AG09309 (cell line): Measurements from ENCODE around the gene GOT2.
"Not testable (repeated sequence)": the region's sequence is repeated elsewhere in the genome, so short reads cannot be mapped to it uniquely, and the experiment has no call there.

Source experiments
- DNase-seq: peaks from one replicate; pipeline ENCODE4 v3.0.0-alpha.2; 2010; ENCODE audit warnings: low read depth
- H3K4me3 ChIP-seq: 2 replicates; pipeline ENCODE4 v1.5.1; 2011; ENCODE audit warnings: mild to moderate bottlenecking, low read depth, low read length, moderate library complexity; ENCODE audit not compliant: control insufficient read depth
- TF ChIP-seq, protein P1 (sequence below): IDR thresholded peaks from 2 replicates; pipeline ENCODE4 v1.5.1; 2011; ENCODE audit warnings: mild to moderate bottlenecking, low read depth, low read length, inconsistent platforms; ENCODE audit not compliant: insufficient read depth, control insufficient read depth; ENCODE audit errors: missing control alignments

The GOT2 gene

DNA sequence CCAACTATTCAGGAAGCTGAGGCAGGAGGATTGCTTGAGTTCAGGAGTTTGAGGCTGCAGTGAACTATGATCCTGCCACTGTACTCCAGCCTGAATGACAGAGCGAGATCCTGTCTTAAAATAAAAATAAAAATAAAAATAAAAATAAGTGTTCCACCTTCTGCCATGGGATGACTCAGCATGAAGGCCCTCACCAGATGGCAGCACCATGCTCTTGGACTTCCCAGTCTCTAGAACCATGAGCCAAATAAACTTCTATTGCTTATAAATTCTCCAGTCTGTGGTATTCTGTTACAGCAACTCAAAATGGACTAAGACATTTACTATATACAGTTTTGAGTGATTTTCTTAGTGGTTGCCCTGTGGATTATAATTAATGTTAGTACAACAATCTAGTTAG lies 41.7 kb downstream of the GOT2 start:
- TF ChIP-seq, protein P1, sequence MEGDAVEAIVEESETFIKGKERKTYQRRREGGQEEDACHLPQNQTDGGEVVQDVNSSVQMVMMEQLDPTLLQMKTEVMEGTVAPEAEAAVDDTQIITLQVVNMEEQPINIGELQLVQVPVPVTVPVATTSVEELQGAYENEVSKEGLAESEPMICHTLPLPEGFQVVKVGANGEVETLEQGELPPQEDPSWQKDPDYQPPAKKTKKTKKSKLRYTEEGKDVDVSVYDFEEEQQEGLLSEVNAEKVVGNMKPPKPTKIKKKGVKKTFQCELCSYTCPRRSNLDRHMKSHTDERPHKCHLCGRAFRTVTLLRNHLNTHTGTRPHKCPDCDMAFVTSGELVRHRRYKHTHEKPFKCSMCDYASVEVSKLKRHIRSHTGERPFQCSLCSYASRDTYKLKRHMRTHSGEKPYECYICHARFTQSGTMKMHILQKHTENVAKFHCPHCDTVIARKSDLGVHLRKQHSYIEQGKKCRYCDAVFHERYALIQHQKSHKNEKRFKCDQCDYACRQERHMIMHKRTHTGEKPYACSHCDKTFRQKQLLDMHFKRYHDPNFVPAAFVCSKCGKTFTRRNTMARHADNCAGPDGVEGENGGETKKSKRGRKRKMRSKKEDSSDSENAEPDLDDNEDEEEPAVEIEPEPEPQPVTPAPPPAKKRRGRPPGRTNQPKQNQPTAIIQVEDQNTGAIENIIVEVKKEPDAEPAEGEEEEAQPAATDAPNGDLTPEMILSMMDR, result no peak
- DNase-seq, result no peak
- H3K4me3 ChIP-seq, result no peak overlapping the region

DNA sequence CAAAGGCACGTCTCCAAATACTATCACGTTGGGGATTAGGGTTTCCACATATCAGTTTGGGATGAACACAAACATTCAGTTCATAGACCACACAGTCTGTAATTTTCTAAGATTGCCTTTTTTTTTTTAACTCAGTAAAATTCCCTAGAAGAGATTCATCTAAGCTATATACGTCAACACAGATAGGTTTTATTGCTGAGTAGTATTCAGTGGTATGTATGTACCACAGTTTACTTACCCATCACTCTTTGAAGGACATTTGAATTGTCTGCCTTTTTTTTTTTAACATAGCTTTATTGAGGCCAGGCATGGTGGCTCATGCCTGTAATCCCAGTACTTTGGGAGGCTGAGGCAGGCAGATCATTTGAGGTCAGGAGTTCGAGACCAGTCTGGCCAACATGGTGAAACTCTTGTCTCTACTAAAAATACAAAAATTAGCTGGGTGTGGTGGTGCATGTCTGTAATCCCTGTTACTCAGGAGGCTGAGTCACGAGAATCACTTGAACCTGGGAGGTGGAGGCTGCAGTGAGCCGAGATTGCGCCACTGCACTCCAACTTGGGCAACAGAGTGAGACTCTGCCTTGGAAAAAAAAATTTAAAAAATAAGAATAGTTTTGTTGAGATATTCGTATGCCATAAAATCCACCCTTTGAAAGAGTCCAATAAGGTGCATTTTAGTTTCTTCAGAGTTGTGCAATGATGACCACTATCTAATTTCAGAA lies 47.0 kb downstream of the GOT2 start:
- peak; percentile 35 for DNase-seq
- H3K4me3 ChIP-seq, result not testable (repeated sequence)

DNA sequence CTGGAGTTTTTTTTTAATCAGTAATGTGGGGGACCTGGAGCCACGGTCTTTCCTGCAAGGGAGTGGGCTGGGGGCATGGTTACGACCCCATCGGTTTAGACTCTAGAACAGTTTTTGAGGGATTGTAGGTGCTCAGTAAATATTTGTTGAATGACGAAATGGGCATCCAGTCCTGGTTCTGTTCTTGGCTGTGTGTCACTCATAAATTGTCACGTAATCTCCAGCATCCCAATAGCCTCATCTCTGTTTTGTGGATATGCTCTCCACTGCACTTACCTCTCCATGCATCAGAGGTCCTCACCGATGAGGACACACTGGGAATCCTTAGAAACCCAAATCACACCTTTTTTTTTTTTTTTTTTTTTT lies 49.0 kb downstream of the GOT2 start:
- no peak for DNase-seq
- no peak overlapping the region for H3K4me3 ChIP-seq
- TF ChIP-seq, protein P1, result no peak

DNA sequence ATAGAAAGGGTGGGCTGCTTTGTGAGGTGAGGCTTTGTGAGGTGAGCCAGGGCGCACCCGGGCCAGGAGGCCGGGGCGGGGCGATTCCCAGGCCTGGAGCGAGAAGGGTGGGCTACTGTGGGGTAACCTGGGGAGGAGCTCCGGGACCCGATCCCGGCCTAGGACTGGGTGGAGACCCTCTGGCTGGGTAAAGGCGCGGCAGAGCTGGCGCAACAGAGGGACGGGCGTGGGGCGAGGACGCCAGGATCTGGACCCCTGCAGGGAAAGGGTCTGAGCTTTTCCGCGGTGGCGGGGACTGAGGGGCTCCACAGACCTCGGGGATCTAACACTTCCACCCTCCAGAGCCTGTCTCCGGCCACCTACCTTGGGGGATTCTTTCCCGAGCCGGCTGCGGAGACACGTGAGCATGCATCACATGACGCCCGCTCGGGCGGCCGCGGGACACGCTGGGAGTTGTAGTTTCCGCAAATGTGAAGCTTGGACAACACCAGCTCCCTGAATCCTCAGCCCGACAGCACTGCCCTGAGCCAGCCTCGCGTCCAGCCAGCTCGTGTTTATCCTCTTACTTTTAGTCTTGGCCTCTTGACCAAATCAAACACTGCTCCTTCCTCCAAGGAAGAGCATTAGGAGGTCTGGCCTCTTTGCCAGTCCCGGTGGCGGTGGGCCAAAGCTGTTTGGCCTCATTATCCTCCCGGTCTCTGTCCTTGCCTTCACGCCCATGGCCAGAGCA lies 49.6 kb downstream of the GOT2 start, which contains the start of gene SLC38A7:
SLC38A7 (minus strand) TSS at position 417 of the 730 bp plus-strand sequence. CDS start 4,644 bp downstream, outside the sequence.
- peak; percentile 33 for DNase-seq
- H3K4me3 ChIP-seq, result peak within 1 kb of the TSS; percentile 74
- TF ChIP-seq, protein P1, result no peak

DNA sequence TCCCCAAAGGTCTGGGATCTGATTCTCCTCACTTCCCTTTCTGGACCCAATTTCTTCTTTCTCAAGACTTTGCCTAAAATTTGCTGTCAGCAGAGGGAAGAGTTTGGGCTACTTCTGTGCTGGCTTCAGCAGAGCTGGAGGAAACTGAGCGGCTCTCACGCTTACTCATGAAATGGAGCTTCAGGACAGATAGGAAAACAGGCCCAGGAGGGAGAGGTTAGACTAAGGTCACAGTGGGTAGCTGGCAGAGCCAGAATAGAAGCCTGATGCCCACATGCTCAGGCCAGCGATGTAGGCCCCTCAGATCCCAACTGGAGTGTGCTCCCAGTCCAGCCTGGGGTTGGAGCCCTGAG lies 50.1 kb downstream of the GOT2 start:
- peak overlapping the region; percentile 74 for H3K4me3 ChIP-seq
- TF ChIP-seq, protein P1, result no peak
- no peak for DNase-seq

DNA sequence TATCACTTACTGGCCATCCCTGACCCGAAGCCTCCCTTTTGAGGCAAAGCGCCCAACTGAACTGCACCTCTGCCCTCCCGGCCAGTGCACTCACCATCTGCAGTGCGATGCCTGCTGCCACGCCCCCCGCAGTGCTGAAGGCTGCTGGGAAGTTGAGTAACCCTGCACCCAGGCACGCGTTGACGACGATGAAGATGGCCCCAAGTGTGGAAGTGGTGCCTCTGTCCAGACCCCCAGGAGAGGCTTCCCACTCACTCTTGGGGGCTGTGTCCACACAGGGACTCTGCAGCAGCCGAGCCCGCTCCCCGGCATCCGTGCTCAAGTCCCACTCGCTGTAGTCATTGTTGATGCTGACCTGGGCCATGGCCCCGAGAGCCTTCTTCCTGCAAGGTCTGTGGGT lies 54.4 kb downstream of the GOT2 start:
- TF ChIP-seq, protein P1, result no peak
- DNase-seq, result no peak
- no peak overlapping the region for H3K4me3 ChIP-seq

DNA sequence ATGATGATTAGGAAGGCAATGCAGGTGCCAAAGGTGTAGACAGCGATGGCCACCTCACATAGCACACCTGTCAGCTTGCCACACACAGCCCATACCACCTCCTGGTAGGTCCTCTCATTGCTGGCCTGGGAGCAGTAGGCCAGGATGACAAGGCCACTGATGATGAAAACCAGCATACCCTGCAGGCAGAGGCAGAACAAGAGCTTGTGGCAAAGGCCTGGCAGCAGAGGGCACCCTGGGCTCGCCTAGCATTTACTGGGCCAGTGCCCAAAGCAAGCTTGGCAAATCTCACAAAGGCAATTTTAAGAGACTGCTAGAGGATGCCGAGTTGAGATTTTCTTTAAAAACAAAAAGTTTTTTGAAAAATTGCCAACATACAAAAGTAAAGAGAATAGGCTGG lies 55.4 kb downstream of the GOT2 start:
- DNase-seq, result no peak
- H3K4me3 ChIP-seq, result no peak overlapping the region
- TF ChIP-seq, protein P1, result peak; percentile 49
